Neural cell (in vitro differentiated cells): ENCODE data around the gene ZBTB12. TPM values are rescaled to one million over a fixed set of nuclear protein-coding genes. Genes with fewer than 3 reads are reported as not detected.

Source experiments
- H2AFZ ChIP-seq: fragments of 200-600, 300-800 bp; sonication (generic), shearing (Covaris generic); 2 replicates; pipeline ENCODE4 v1.6.0; 2014; ENCODE audit warnings: low read depth, mild to moderate bottlenecking, antibody characterized with exemption, low read length, moderate library complexity
- H3F3A ChIP-seq: fragments of 200-600 bp; shearing (Covaris generic); 2 replicates; pipeline ENCODE4 v1.6.1; 2016; ENCODE audit warnings: mild to moderate bottlenecking, moderate library complexity, mixed read lengths, antibody characterized with exemption, low read length; ENCODE audit not compliant: insufficient read depth, poor library complexity, severe bottlenecking
- H3K27ac ChIP-seq: fragments of 200-600, 300-800 bp; sonication (generic), shearing (Covaris generic); 2 replicates; pipeline ENCODE4 v1.5.1; 2014; ENCODE audit warnings: mild to moderate bottlenecking, low read length, moderate library complexity
- H3K27me3 ChIP-seq: fragments of 300-800, 200-600 bp; sonication (generic), shearing (Covaris generic); 2 replicates; pipeline ENCODE4 v1.6.0; 2014; ENCODE audit warnings: mild to moderate bottlenecking, low read depth, low read length, moderate library complexity; ENCODE audit not compliant: insufficient read depth
- H3K36me3 ChIP-seq: fragments of 300-800, 200-600 bp; sonication (generic), shearing (Covaris generic); 2 replicates; pipeline ENCODE4 v1.5.1; 2014; ENCODE audit warnings: mild to moderate bottlenecking, antibody characterized with exemption, low read length, moderate library complexity; ENCODE audit not compliant: insufficient read depth
- H3K4me2 ChIP-seq: fragments of 300-800, 200-600 bp; sonication (generic), shearing (Covaris generic); 2 replicates; pipeline ENCODE4 v1.6.0; 2014; ENCODE audit warnings: mild to moderate bottlenecking, low read length
- H3K4me3 ChIP-seq: fragments of 300-800, 200-600 bp; sonication (generic), shearing (Covaris generic); 2 replicates; pipeline ENCODE4 v1.5.1; 2014; ENCODE audit warnings: mild to moderate bottlenecking, low read length, moderate library complexity
- H3K79me2 ChIP-seq: fragments of 200-600 bp; shearing (Covaris generic); replicated peaks from 2 replicates; pipeline ENCODE4 v1.6.0; 2014; ENCODE audit warnings: mild to moderate bottlenecking, low read length, moderate library complexity; ENCODE audit not compliant: insufficient read depth
- H3K9ac ChIP-seq: fragments of 300-800, 200-600 bp; sonication (generic), shearing (Covaris generic); 2 replicates; pipeline ENCODE4 v1.6.1; 2016; ENCODE audit warnings: mild to moderate bottlenecking, low read length, mixed read lengths
- H3K9me2 ChIP-seq: fragments of 200-600 bp; shearing (Covaris generic); 2 replicates; pipeline ENCODE4 v1.6.1; 2016; ENCODE audit warnings: mild to moderate bottlenecking, low read length, mixed read lengths; ENCODE audit not compliant: insufficient read depth
- H3K9me3 ChIP-seq: fragments of 200-600, 300-800 bp; sonication (generic), shearing (Covaris generic); 2 replicates; pipeline ENCODE4 v1.6.1; 2016; ENCODE audit warnings: mild to moderate bottlenecking, mixed run types, low read length, moderate library complexity, mixed read lengths
- H4K20me1 ChIP-seq: fragments of 200-600 bp; shearing (Covaris generic); 2 replicates; pipeline ENCODE4 v1.6.1; 2016; ENCODE audit warnings: mild to moderate bottlenecking, mixed run types; ENCODE audit not compliant: insufficient read depth
- CTCF ChIP-seq: fragments of 450-650 bp; IDR thresholded peaks from 2 replicates; pipeline ENCODE4 v1.5.1; 2014; ENCODE audit warnings: antibody characterized with exemption, mild to moderate bottlenecking, moderate library complexity; ENCODE audit not compliant: poor library complexity, severe bottlenecking
- EP300 ChIP-seq: fragments of 450-650 bp; conservative IDR thresholded peaks from 2 replicates; pipeline ENCODE4 v1.6.1; 2014; ENCODE audit warnings: antibody characterized with exemption, mild to moderate bottlenecking, moderate library complexity; ENCODE audit not compliant: poor library complexity, severe bottlenecking
- EZH2 ChIP-seq: fragments of 200-600, 300-800 bp; shearing (Covaris generic), sonication (generic); IDR thresholded peaks from 2 replicates; pipeline ENCODE4 v1.6.1; 2014; ENCODE audit warnings: antibody characterized with exemption, low read length, borderline replicate concordance, mild to moderate bottlenecking; ENCODE audit not compliant: insufficient read depth, poor library complexity, severe bottlenecking
- MXI1 ChIP-seq: fragments of 450-650 bp; conservative IDR thresholded peaks from 2 replicates; pipeline ENCODE4 v1.6.1; 2014; ENCODE audit warnings: antibody characterized with exemption, mild to moderate bottlenecking; ENCODE audit not compliant: poor library complexity, severe bottlenecking
- POLR2AphosphoS5 ChIP-seq: IDR thresholded peaks from 2 replicates; pipeline ENCODE4 v1.6.1; 2012
- RAD21 ChIP-seq: fragments of 450-650 bp; conservative IDR thresholded peaks from 2 replicates; pipeline ENCODE4 v1.6.1; 2014; ENCODE audit warnings: antibody characterized with exemption, mild to moderate bottlenecking, moderate library complexity
- REST ChIP-seq: IDR thresholded peaks from 2 replicates; pipeline ENCODE4 v1.6.1; 2012; ENCODE audit warnings: borderline replicate concordance
- SMC3 ChIP-seq: fragments of 450-650 bp; conservative IDR thresholded peaks from 2 replicates; pipeline ENCODE4 v1.6.1; 2014; ENCODE audit warnings: antibody characterized with exemption, mild to moderate bottlenecking, moderate library complexity; ENCODE audit not compliant: poor library complexity
- TAF1 ChIP-seq: IDR thresholded peaks from 2 replicates; pipeline ENCODE4 v1.6.1; 2012; ENCODE audit warnings: low read depth
- polyA plus RNA-seq: library from polyadenylated mRNA; depleted of rRNA; stranded (reverse); fragments of >200 nt; gene quantifications from 2 replicates; pipeline ENCODE4 v1.2.3, GENCODE V29; 2014

ZBTB12 gene
- polyA plus RNA-seq, 1 donor from 2014 or later, result 21.4 TPM

- Histone ChIP-seq H3F3A (no peaks in the 10 kb centered on the region), H3K9me2 (no peaks in the 10 kb centered on the region), H3K27ac (peak within 1 kb of the TSS; percentile 84), H3K4me2 (peak within 1 kb of the TSS; percentile 68), H3K4me3 (peak within 1 kb of the TSS; percentile 90), H3K36me3 (no peaks in the 10 kb centered on the region), H3K9me3 (no peaks in the 10 kb centered on the region), H3K9ac (peak within 1 kb of the TSS; percentile 92), H3K27me3 (no peaks in the 10 kb centered on the region), H3K79me2 (peaks cover 8% of the 10 kb centered on the region), H4K20me1 (no peaks in the 10 kb centered on the region), H2AFZ (peak within 1 kb of the TSS; percentile 45)
- TF ChIP-seq EZH2 (no peak), MXI1 (peak; percentile 97), RAD21 (peak; percentile 52), REST (peak; percentile 97), POLR2AphosphoS5 (peak; percentile 98), EP300 (peak; percentile 46), SMC3 (peak; percentile 58), TAF1 (peak; percentile 98), CTCF (no peak)
Measured at GRCh38 chr6:31862344-31863235, 39.3 kb downstream of the ZBTB12 start, which contains the start of gene NEU1. NEU1 (minus strand) TSS chr6:31862821; CDS start chr6:31862776, 45 bp downstream.

GRCh38 chr6:31861919-31862343 lies 40.0 kb downstream of the ZBTB12 start:
- Histone ChIP-seq H3K27me3 (no peaks in the 10 kb centered on the region), H4K20me1 (no peaks in the 10 kb centered on the region), H3K36me3 (no peaks in the 10 kb centered on the region), H3K27ac (peak overlapping the region; percentile 82), H3K9me3 (no peaks in the 10 kb centered on the region), H3K9ac (peak overlapping the region; percentile 92), H3K4me2 (peak overlapping the region; percentile 68), H3K79me2 (peaks cover 8% of the 10 kb centered on the region), H3K9me2 (no peaks in the 10 kb centered on the region), H2AFZ (peak overlapping the region; percentile 42), H3F3A (no peaks in the 10 kb centered on the region), H3K4me3 (peak overlapping the region; percentile 90)
- TF ChIP-seq POLR2AphosphoS5 (no peak), EP300 (no peak), CTCF (no peak), RAD21 (no peak)
